Choroid plexus epithelial cell (primary cell): ENCODE results near the gene ATP5IF1.

ENCODE experiments used
- DNase-seq: peaks from one replicate; pipeline ENCODE4 v3.0.0-alpha.2; 2010; ENCODE audit warnings: low read depth
- H3K4me3 ChIP-seq: 2 replicates; pipeline ENCODE4 v1.5.1; 2011; ENCODE audit warnings: low read depth, mild to moderate bottlenecking, control low read depth, low read length, moderate library complexity
- CTCF ChIP-seq: conservative IDR thresholded peaks from 2 replicates; pipeline ENCODE4 v1.5.1; 2011; ENCODE audit warnings: low read depth, mild to moderate bottlenecking, control low read depth, inconsistent platforms, low read length, moderate library complexity

ATP5IF1 gene

GRCh38 chr1:28209700-28210099 lies 26.2 kb upstream of the ATP5IF1 start:
- TF ChIP-seq CTCF, result no peak
- no peak for DNase-seq
- no peak overlapping the region for H3K4me3 ChIP-seq

- DNase-seq, result no peak
- TF ChIP-seq CTCF, result no peak
- H3K4me3 ChIP-seq, result no peak overlapping the region
Measured at GRCh38 chr1:28213315-28213714, 22.6 kb upstream of the ATP5IF1 start.

GRCh38 chr1:28229089-28229488 lies 6.8 kb upstream of the ATP5IF1 start:
- DNase-seq, result no peak
- TF ChIP-seq CTCF, result no peak
- no peak overlapping the region for H3K4me3 ChIP-seq

- DNase-seq, result no peak
- TF ChIP-seq CTCF, result no peak
- no peak overlapping the region for H3K4me3 ChIP-seq
Measured at GRCh38 chr1:28229996-28230395, 5.9 kb upstream of the ATP5IF1 start.

GRCh38 chr1:28232558-28233263 lies 3.2 kb upstream of the ATP5IF1 start, which contains the start of gene DNAJC8:
Gene DNAJC8, minus strand, starts transcription at chr1:28233029. Its CDS starts 31 bp downstream, at chr1:28232998.
- peak; percentile 94 for DNase-seq
- no peak for TF ChIP-seq CTCF
- H3K4me3 ChIP-seq, result peak within 1 kb of the TSS; percentile 99

- no peak for DNase-seq
- H3K4me3 ChIP-seq, result no peak overlapping the region
- no peak for TF ChIP-seq CTCF
Measured at GRCh38 chr1:28233264-28233606, 2.7 kb upstream of the ATP5IF1 start.

- DNase-seq, result no peak
- no peak for TF ChIP-seq CTCF
- peak overlapping the region; percentile 100 for H3K4me3 ChIP-seq
Measured at GRCh38 chr1:28236656-28237322, 865 bp downstream of the ATP5IF1 start.
